NCI-H1417 (cell line): ENCODE results near the gene REN.

Source experiments
- DNase-seq, 3 experiments: peaks; one replicate each; lab custom pipeline; 2025; lab: John Stamatoyannopoulos, UW

The REN gene

DNA sequence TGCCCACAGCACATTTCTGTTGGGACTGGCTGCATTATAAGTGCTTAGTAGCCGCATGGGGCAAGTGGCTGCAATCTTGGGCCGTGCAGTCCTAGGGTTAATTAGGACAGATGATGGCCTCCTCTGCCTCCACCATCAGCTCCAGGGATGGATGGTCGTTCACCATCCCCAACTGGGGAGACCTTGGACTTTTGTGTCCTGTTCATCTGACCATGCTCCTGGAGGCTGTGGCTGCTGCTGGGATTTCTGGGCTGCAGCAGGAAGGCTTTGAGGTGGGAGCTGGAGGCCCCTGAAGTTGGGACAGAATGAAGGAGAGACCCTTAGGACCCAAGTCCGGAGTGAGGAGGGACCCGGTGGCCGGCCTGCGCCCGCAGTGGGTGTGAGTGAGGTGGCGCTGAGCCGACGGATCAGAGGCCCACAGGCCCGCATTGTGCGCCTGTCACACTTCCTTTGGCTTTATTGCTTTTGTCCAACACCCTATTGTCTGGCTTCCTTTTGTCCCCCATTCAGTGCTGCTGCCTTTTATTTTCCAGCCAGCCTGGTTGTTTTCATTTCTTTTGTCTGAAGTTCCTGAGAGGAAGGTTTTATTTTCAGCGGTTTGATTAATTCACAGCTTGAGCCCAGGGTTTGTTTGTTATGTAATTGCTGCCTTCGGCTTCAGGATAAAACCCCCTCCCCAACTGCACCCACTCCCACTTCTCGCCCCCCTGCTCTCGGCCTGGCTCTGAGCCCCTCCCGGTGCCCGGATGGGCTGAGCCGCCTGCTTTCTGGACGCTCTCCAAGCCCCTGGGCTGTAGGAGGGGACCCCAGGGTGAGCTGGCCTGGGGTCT is 57.6 kb downstream of the REN start:
- DNase-seq = peak in 2 of 3 experiments; percentile 84 to 97

DNA sequence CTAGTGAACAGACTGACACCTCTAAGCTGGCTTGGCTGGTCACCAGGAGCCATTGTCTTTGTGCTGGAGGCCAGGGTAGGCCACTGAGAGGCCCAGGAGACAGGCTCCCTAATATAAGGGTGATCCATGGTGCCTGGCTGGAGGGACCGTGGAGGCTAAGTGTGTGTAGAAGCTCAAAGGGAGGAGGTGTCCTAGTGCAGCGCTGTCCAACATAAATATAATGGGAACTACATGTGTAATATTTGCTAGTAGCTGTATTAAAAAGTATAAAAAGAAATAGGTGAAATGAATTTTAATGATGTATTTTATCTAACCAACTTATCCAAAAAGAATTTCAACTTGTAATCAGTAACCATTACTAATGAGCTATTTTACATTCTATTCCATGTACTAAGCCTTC is 58.2 kb downstream of the REN start:
- DNase-seq = peak in 1 of 3 experiments; percentile 46

DNA sequence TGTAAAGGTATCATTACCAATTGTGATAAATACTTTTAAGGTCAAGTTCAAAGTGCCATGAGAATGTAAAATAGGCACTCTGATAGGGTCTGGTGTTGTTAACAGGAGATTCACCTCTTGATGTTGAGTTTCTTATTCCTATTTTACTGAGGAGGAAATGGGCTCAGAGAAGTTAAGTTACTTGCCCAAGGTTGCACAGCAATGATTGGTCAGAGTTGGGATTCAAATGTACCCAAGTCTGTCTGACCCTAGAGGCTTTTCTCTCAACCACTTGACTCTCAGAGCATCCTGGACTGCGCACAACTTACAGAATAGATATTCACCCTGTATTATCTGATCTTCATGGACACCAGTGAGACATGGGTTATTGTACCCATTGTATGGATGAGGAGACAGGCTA is 59.3 kb downstream of the REN start:
- no peak for DNase-seq

DNA sequence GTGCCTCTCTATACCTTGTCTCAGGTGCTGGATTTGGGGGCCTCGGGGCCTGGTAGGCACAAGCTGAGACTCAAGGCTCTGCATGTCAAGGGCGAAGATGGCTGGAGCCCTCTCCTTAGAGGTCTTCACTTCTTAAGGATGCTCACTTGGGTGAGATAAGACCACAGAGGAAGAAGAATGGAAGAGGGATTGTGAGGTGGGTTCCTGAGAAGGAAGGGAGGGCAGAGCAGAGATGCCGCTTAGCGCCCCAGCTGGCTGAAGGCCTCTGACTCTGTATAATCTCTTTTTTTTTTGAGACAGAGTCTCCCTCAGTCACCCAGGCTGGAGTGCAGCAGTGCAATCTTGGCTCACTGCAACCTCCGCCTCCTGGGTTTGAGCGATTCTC is 61.0 kb downstream of the REN start:
- DNase-seq = no peak
